ENCODE results near the gene SOX10. TPM values are rescaled to one million over a fixed set of nuclear protein-coding genes. Genes with fewer than 3 reads are reported as not detected.

The SOX10 gene
- total RNA-seq, 1 experiment from 2014 or later = not detected

- Histone ChIP-seq H3K36me3 (peaks cover 40% of the 10 kb centered on the region), H3K27me3 (no peaks in the 10 kb centered on the region)
- DNase-seq = no peak
Observed at GRCh38 chr22:37930270-37930951, 53.9 kb downstream of the SOX10 start.

GRCh38 chr22:37929390-37929789 lies 55.0 kb downstream of the SOX10 start:
- peaks cover 42% of the 10 kb centered on the region for H3K36me3 ChIP-seq
- no peak overlapping the region for H3K4me3 ChIP-seq
- H3K27me3 ChIP-seq = no peaks in the 10 kb centered on the region
- no peak for DNase-seq
- no peaks in the 10 kb centered on the region for H3K9me3 ChIP-seq

More at GRCh38 chr22:37930270-37930951, 53.9 kb downstream of the SOX10 start:
- no peaks in the 10 kb centered on the region for H3K9me3 ChIP-seq
- no peak overlapping the region for H3K4me3 ChIP-seq

GRCh38 chr22:37927637-37927936 lies 56.8 kb downstream of the SOX10 start:
- no peaks in the 10 kb centered on the region for H3K9me3 ChIP-seq
- peaks cover 40% of the 10 kb centered on the region for H3K36me3 ChIP-seq
- DNase-seq = no peak
- no peak overlapping the region for H3K4me3 ChIP-seq
- no peaks in the 10 kb centered on the region for H3K27me3 ChIP-seq

- no peaks in the 10 kb centered on the region for H3K27me3 ChIP-seq
Observed at GRCh38 chr22:37926771-37927636, 57.4 kb downstream of the SOX10 start.

DNA sequence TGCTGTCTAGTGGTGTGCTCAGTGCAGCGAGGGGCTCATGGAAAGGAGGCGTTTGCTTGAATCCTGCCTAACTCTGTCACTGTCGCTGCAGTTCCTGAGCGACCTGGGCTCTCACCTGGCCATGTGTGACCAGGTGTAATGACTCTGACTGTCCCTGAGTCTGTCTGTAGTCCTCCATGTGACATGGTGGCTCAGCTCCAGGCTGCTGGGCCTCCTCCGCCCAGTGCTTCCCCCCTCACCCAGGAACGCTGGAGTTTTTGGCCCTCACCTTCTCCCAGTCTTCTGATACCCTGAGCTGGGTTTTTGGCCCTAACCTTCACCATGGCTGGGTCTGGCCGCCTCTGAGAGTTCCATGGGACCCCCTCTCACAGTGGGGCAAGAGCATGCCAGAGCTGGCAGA lies 58.0 kb downstream of the SOX10 start:
- no peak for DNase-seq
- no peak overlapping the region for H3K4me3 ChIP-seq

More at GRCh38 chr22:37926771-37927636, 57.4 kb downstream of the SOX10 start:
- peaks cover 37% of the 10 kb centered on the region for H3K36me3 ChIP-seq
- H3K4me3 ChIP-seq = no peak overlapping the region
- H3K9me3 ChIP-seq = no peaks in the 10 kb centered on the region
- DNase-seq = no peak

GRCh38 chr22:37925767-37926166 lies 58.6 kb downstream of the SOX10 start:
- no peak overlapping the region for H3K4me3 ChIP-seq
- H3K9me3 ChIP-seq = no peaks in the 10 kb centered on the region
- H3K36me3 ChIP-seq = peaks cover 34% of the 10 kb centered on the region
- H3K27me3 ChIP-seq = no peaks in the 10 kb centered on the region
- no peak for DNase-seq

More for the DNA sequence above, 58.0 kb downstream of the SOX10 start:
- H3K36me3 ChIP-seq = peaks cover 31% of the 10 kb centered on the region
- H3K27me3 ChIP-seq = no peaks in the 10 kb centered on the region
- no peaks in the 10 kb centered on the region for H3K9me3 ChIP-seq

- peaks cover 33% of the 10 kb centered on the region for H3K36me3 ChIP-seq
- no peaks in the 10 kb centered on the region for H3K9me3 ChIP-seq
- DNase-seq = no peak
Observed at GRCh38 chr22:37925330-37925729, 59.0 kb downstream of the SOX10 start.

GRCh38 chr22:37924386-37925065 lies 59.8 kb downstream of the SOX10 start:
- no peaks in the 10 kb centered on the region for H3K27me3 ChIP-seq
- no peak for DNase-seq
- peaks cover 32% of the 10 kb centered on the region for H3K36me3 ChIP-seq
- no peak overlapping the region for H3K4me3 ChIP-seq
- no peaks in the 10 kb centered on the region for H3K9me3 ChIP-seq

More at GRCh38 chr22:37925330-37925729, 59.0 kb downstream of the SOX10 start:
- Histone ChIP-seq H3K4me3 (no peak overlapping the region), H3K27me3 (no peaks in the 10 kb centered on the region)

DNA sequence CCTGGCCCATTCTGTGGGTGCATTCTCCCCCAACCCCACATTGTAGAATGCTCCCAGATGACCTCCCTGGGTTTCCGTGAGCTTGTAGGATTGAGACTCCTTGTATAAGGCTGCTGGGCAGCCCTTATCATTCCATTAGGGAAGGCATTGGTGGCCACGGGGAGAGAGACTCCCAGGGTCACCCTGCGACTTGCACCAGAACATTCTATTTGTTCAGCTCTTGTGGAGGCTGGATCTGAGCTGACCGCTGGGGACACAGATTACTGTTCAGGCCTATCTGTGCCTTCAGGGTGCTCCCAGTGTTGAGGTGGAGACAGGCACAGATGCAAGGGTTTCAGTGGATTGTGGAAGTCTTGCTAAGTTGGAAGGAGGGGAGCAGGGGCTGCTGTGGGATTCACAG lies 60.4 kb downstream of the SOX10 start:
- no peak overlapping the region for H3K4me3 ChIP-seq
- peaks cover 33% of the 10 kb centered on the region for H3K36me3 ChIP-seq
- no peak for DNase-seq
- H3K9me3 ChIP-seq = no peaks in the 10 kb centered on the region
- H3K27me3 ChIP-seq = no peaks in the 10 kb centered on the region

Other genes with a start within 250 kb of the SOX10 start
- gene GCAT, start 176.6 kb downstream of the SOX10 start, total RNA-seq (2014; rRNA removed; shearing (Covaris generic); ENCODE audit: low replicate concordance) = 23.6 and 39.4 TPM in 2 replicates
- gene GALR3, start 161.2 kb downstream of the SOX10 start, total RNA-seq (2014; rRNA removed; shearing (Covaris generic); ENCODE audit: low replicate concordance) = not detected in 2 replicates
- gene ANKRD54, start 140.2 kb downstream of the SOX10 start, total RNA-seq (2014; rRNA removed; shearing (Covaris generic); ENCODE audit: low replicate concordance) = 40.9 and 61.1 TPM in 2 replicates
- 303 and 347 TPM in 2 replicates for gene EIF3L, start 135.1 kb downstream of the SOX10 start, total RNA-seq (2014; rRNA removed; shearing (Covaris generic); ENCODE audit: low replicate concordance)
- gene MICALL1, start 78.3 kb downstream of the SOX10 start, total RNA-seq (2014; rRNA removed; shearing (Covaris generic); ENCODE audit: low replicate concordance) = 13.8 and 25.3 TPM in 2 replicates
- 0.36 and 2.3 TPM in 2 replicates for gene C22orf23, start 31.0 kb downstream of the SOX10 start, total RNA-seq (2014; rRNA removed; shearing (Covaris generic); ENCODE audit: low replicate concordance)
- 64.9 and 167 TPM in 2 replicates for gene POLR2F, start 30.9 kb downstream of the SOX10 start, total RNA-seq (2014; rRNA removed; shearing (Covaris generic); ENCODE audit: low replicate concordance)
- 7.3 and 21.7 TPM in 2 replicates for gene PICK1, start 72.8 kb upstream of the SOX10 start, total RNA-seq (2014; rRNA removed; shearing (Covaris generic); ENCODE audit: low replicate concordance)
- gene SLC16A8, start 99.6 kb upstream of the SOX10 start, total RNA-seq (2014; rRNA removed; shearing (Covaris generic); ENCODE audit: low replicate concordance) = not detected in 2 replicates
- 20.4 and 63.3 TPM in 2 replicates for gene BAIAP2L2, start 126.1 kb upstream of the SOX10 start, total RNA-seq (2014; rRNA removed; shearing (Covaris generic); ENCODE audit: low replicate concordance)
- gene PLA2G6, start 197.3 kb upstream of the SOX10 start, total RNA-seq (2014; rRNA removed; shearing (Covaris generic); ENCODE audit: low replicate concordance) = 2.7 and 3.1 TPM in 2 replicates
- gene MAFF, start 217.4 kb upstream of the SOX10 start, total RNA-seq (2014; rRNA removed; shearing (Covaris generic); ENCODE audit: low replicate concordance) = 15.8 and 22.0 TPM in 2 replicates